Measurements from ENCODE around the gene SLC26A1. TPM values are rescaled to one million over a fixed set of nuclear protein-coding genes. Genes with fewer than 3 reads are reported as not detected.

SLC26A1 gene
- total RNA-seq, 3 donors from 2014 or later = 0.33 to 0.48 (median 0.44) TPM

DNA sequence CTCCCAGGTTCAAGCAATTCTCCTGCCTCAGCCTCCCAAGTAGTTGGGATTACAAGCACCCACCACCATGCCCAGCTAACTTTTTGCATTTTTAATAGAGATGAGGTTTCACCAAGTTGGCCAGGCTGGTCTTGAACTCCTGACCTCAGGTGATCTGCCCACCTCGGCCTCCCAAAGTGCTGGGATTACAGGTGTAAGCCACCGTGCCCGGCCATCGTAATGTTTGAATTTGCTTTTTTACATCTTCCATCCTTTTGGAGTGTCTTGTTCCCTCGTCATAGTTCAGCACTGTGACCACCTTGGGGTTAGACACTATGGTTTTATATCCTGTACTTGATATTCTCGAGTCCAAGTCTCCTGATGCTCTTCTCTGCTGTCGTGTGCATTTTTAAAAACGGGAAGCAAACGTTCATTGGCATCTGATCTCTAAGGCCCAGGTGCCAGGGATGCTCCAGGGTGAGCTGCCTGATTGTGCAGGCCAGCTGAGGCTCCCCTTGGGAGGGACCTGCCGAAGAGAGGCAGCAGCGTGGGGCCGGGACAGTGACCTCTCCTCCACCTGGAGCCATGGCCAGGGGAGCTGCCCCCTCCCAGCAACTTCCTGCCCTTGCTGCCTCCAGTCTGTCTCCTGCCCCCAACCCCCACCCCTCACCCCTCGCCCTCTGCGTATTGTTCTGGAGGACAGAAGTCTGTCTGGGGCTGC is 36.5 kb downstream of the SLC26A1 start:
- intact Hi-C loops (cut with DNase I; ENCODE audit: low total_unique reads) = no loop called here
- Histone ChIP-seq H3K27ac (no peak overlapping the region), H3K4me3 (no peak overlapping the region), H3K4me1 (no peaks in the 10 kb centered on the region), H3K9me3 (no peaks in the 10 kb centered on the region), H3K36me3 (peaks cover 6% of the 10 kb centered on the region), H3K27me3 (no peaks in the 10 kb centered on the region)
- TF ChIP-seq, protein P1, sequence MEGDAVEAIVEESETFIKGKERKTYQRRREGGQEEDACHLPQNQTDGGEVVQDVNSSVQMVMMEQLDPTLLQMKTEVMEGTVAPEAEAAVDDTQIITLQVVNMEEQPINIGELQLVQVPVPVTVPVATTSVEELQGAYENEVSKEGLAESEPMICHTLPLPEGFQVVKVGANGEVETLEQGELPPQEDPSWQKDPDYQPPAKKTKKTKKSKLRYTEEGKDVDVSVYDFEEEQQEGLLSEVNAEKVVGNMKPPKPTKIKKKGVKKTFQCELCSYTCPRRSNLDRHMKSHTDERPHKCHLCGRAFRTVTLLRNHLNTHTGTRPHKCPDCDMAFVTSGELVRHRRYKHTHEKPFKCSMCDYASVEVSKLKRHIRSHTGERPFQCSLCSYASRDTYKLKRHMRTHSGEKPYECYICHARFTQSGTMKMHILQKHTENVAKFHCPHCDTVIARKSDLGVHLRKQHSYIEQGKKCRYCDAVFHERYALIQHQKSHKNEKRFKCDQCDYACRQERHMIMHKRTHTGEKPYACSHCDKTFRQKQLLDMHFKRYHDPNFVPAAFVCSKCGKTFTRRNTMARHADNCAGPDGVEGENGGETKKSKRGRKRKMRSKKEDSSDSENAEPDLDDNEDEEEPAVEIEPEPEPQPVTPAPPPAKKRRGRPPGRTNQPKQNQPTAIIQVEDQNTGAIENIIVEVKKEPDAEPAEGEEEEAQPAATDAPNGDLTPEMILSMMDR (IDR thresholded peaks at IDR 0.05) = no peak
- no peak for TF ChIP-seq POLR2AphosphoS5 (IDR thresholded peaks at IDR 0.05)
- TF ChIP-seq POLR2A (IDR thresholded peaks at IDR 0.05) = no peak
- no peak for DNase-seq (ENCODE audit: low spot score in 2 of 2)

GRCh38 chr4:955931-956381 is 37.2 kb downstream of the SLC26A1 start:
- no peak overlapping the region for H3K27ac ChIP-seq
- intact Hi-C loops (cut with DNase I; ENCODE audit: low total_unique reads) = no loop called here
- no peak for DNase-seq (ENCODE audit: low spot score in 2 of 2)
- peaks cover 6% of the 10 kb centered on the region for H3K36me3 ChIP-seq
- H3K9me3 ChIP-seq = no peaks in the 10 kb centered on the region
- H3K4me1 ChIP-seq = no peaks in the 10 kb centered on the region
- H3K27me3 ChIP-seq = no peaks in the 10 kb centered on the region
- TF ChIP-seq POLR2A (IDR thresholded peaks at IDR 0.05) (no peak), POLR2AphosphoS5 (IDR thresholded peaks at IDR 0.05) (no peak)
- TF ChIP-seq, protein P1 (IDR thresholded peaks at IDR 0.05) = no peak
- H3K4me3 ChIP-seq = no peak overlapping the region

DNA sequence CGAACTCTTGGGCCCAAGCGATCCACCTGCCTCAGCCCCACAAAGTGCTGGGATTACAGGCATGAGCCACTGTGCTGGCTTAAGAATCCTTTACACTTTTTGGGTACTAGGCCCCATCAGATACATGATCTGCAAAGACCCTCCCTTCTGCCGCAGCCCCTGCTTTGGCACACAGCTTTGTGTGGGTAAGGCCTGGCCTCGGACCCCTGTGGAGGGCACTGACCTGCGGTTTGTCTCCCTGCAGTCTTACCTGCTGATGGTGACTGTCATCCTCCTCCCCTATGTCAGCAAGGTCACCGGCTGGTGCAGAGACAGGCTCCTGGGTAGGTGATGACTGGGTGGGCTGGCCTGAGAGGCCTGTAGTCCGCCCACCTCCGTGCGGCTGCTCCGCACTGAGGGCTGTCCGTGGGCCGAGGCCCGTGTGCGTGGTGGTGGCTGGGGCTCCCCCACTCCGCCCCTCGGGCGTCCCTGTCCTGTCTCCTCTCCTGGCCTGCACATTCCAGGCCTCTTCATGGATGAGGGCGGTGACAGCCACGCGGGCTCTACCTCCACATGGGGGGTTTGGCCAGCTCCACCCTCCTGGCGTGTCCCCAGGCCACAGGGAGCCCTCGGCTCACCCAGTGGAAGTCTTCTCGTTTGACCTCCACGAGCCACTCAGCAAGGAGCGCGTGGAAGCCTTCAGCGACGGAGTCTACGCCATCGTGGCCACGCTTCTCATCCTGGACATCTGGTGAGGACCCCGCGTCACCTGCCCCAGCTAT is 37.9 kb downstream of the SLC26A1 start:
- Histone ChIP-seq H3K27ac (no peak overlapping the region), H3K27me3 (no peaks in the 10 kb centered on the region), H3K4me1 (no peaks in the 10 kb centered on the region), H3K9me3 (no peaks in the 10 kb centered on the region), H3K36me3 (peaks cover 6% of the 10 kb centered on the region), H3K4me3 (no peak overlapping the region)
- intact Hi-C loops (cut with DNase I; ENCODE audit: low total_unique reads) = no loop called here
- peak in 1 of 2 donors; percentile 2 for DNase-seq (ENCODE audit: low spot score in 2 of 2)
- TF ChIP-seq, protein P1 (IDR thresholded peaks at IDR 0.05) = no peak
- no peak for TF ChIP-seq POLR2A (IDR thresholded peaks at IDR 0.05)
- TF ChIP-seq POLR2AphosphoS5 (IDR thresholded peaks at IDR 0.05) = no peak

DNA sequence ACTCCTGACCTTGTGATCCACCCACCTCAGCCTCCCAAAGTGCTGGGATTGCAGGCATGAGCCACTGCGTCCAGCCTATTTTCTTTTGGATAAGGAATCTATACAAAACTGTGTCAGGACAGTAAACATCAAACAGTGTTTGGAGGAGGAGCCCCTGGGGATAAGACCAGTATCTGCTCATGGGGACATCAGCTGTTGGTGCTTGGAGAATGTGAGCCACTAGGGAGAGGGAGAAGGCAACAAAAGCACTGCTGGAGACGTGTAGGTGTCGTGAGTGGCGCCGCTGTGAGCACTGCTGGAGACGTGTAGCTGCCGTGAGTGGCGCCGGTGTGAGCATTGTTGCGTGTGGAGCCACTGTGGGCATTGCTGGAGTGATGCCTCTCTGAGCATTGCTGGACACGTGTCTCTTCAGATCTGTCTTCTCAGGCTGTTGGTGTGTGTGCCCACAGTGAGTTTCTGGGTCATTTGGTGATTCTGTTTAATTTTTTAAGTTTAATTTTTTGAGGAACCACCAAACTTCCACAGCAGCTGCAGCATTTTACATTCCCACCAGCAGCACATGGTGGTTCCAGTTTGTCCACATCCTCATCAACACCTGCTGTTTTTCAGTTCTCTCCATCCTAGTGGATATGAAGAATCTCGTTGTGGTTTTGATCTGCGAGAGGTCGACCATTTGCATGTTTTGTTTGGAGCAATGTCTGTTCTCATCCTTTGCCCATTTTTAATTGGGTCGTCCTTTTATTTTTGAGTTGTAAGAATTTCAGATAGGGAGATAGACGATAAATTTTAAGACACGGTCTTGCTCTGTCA is 38.8 kb downstream of the SLC26A1 start:
- Histone ChIP-seq H3K27ac (no peak overlapping the region), H3K9me3 (no peaks in the 10 kb centered on the region), H3K27me3 (no peaks in the 10 kb centered on the region), H3K4me3 (no peak overlapping the region), H3K4me1 (no peaks in the 10 kb centered on the region), H3K36me3 (peaks cover 6% of the 10 kb centered on the region)
- intact Hi-C loops (cut with DNase I; ENCODE audit: low total_unique reads) = no loop called here
- DNase-seq (ENCODE audit: low spot score in 2 of 2) = no peak
- TF ChIP-seq POLR2A (IDR thresholded peaks at IDR 0.05) (no peak), POLR2AphosphoS5 (IDR thresholded peaks at IDR 0.05) (no peak)
- TF ChIP-seq, protein P1 (IDR thresholded peaks at IDR 0.05) = no peak
